Islet precursor cell (in vitro differentiated cells): Measurements from ENCODE around the gene ERICH6.

Experiments
- DNase-seq: peaks from one replicate; pipeline ENCODE4 v3.0.0-alpha.2; 2018

The ERICH6 gene

GRCh38 chr3:150736903-150737832 lies 33.4 kb upstream of the ERICH6 start:
- DNase-seq: peak; percentile 70

DNA sequence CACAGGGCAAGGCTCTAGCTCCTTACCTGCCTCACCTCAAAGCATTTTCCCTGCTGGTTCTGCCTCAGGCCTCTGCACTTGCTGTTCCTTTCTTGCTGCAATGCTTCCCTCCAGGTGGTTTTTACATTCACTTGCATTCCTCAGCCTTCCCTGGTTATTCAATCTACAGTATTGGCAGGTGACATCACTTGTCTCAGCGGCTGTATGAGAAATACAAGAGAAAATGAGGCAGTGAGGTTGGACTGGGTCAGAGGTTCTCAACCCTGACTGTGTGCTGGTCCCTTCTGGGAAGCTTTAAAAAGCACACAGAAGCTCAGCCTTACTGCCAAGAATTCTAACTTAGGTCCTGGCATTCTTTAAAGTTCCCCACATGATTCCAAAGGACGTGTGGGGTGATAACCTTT lies 32.6 kb upstream of the ERICH6 start:
- DNase-seq: peak; percentile 91

GRCh38 chr3:150734795-150735119 lies 31.0 kb upstream of the ERICH6 start:
- DNase-seq: no peak

GRCh38 chr3:150733936-150734794 lies 30.4 kb upstream of the ERICH6 start:
- DNase-seq: no peak

DNA sequence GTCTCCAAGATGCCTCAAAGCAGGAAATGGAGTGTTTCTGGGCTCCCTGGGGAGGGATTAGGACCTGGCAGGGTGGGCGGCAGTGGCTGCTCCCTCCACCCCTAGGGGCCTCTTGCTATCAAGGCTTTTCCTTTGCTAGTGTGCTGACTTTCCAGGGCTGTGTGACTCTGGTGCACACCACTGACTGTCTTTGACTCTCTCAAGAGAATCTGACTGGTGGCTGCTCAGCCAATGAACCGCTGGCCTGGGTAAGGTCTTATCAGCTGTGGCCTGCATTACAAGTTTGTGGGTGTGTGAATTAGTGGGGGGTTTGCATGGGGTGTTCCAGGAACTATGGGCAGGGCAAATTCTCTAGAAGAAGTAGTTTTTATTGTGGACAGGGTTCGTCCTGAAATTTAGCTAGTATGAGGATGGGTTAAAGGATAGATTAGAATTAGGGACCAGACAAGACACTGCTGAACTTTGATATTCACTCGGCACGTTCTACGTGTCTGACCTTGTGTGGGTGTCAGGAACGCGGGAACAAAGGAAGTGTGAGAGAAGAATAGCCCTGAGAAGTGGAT lies 29.7 kb upstream of the ERICH6 start:
- peak; percentile 66 for DNase-seq

- no peak for DNase-seq
Observed at GRCh38 chr3:150729682-150730360, 26.1 kb upstream of the ERICH6 start.

DNA sequence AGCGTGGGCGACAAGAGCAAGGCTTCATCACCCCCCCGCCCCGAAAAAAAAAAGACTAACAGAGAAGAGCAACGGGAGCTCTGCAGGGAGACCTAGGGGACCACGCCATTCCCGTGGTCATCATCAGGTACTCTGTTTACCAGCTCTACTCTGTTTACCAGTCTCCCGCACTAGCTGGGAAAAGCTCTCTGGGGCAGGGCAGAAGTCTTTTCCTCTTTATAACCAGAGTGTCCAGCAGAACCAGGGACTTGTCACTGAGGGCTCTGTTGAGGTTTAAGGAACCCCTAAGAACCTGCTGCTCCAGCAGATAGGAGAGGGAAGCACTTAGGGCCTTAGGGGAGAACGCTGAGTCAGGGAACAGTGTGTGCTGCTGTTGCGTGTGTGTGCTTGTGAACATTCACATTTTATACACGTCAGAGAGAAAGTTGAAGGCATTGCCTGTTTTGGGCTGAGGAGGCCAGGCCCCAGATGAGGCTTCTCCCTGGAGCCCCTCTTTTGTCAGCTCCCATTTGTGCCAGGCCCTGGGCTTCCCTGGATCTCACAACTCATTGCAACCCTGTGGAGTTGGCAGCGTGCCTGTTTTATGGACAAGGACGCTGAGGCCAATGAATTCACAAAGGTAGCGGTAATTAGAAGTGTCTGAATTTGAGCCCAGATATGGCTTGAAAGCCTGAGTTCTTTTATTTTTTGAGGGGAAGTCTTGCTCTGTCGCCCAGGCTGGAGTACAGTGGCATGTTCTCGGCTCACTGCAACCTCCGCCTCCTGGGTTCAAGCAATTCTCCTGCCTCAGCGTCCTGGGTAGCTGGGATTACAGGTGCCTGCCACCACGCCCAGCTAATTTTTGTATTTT lies 24.2 kb upstream of the ERICH6 start:
- DNase-seq: no peak

GRCh38 chr3:150725548-150725947 lies 21.8 kb upstream of the ERICH6 start:
- DNase-seq: no peak

- no peak for DNase-seq
Observed at GRCh38 chr3:150723946-150724345, 20.2 kb upstream of the ERICH6 start.

DNA sequence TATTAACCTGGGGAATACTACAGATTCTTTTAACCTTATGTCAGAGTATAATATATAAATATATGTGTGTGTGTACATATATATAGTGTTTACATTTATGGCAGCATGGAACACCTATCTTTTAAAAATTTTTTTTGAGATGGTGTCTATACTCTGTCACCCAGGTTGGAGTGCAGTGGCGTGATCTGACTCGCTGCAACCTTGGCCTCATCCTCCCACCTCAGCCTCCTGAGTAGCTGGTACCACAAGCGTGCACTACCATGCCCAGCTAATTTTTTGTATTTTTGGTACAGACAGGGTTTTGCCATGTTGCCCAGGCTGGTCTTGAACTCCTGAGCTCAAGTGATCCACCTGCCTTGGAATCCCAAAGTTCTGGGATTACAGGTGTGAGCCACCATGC lies 18.5 kb upstream of the ERICH6 start:
- DNase-seq: no peak

DNA sequence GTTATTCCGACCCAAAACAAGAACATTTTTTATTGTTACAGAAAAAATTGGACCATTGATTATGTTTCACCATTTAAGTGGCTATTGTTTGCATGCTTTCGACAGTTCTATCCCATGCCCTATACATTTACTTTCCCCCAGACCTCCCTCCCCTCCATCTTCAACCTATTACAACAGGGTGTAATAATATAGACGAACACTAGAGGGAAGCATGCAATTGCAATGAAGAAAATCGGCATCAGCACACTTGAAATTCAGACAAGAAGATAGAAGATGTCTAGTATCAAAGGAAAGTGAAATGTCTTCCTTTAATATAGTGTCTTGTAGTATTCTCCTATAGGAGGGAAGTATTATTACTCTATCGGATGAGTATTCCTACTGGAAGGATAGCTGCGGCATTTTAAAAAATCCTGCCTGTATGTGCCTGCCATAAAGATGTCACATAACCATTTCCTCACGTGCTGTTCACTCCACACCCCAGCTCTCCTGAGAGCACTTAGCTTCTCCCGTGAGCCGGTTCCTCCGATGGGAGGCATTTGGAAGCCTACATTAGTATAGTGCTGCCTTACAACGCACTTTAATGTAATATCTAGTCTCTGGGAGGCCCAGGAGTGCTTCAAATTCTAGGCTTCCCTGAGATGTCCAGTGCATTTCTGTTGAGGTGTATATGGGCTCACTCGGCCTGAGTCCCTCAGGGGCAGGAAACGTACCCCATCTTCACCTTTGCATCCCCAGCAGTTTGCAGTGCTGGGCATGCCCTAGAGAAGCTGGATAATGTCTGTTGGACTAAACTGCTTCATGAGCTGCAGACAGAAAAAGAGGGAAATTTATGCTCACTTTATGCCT lies 17.8 kb upstream of the ERICH6 start:
- no peak for DNase-seq

GRCh38 chr3:150720444-150720843 lies 16.7 kb upstream of the ERICH6 start:
- no peak for DNase-seq

DNA sequence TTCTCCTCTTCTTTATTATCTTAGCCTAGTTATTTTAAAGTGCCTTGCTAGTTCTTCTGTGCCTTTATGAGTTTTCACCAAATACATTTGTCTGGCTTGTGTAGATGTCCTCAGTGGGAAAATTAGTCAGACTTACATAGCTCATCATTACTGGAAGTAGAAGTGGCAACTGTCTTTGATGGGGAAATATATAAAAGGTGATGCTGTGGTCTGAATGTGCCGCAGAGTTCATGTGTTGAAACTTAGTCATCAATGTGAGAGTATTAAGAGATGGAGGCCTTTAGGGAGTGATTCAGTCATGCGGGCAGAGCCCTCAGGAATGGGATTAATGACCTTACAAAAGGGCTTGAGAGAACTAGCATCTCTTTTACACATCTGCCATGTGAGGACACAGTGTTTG lies 6.4 kb upstream of the ERICH6 start:
- no peak for DNase-seq

GRCh38 chr3:150703299-150703755 lies 393 bp downstream of the ERICH6 start:
- no peak for DNase-seq

DNA sequence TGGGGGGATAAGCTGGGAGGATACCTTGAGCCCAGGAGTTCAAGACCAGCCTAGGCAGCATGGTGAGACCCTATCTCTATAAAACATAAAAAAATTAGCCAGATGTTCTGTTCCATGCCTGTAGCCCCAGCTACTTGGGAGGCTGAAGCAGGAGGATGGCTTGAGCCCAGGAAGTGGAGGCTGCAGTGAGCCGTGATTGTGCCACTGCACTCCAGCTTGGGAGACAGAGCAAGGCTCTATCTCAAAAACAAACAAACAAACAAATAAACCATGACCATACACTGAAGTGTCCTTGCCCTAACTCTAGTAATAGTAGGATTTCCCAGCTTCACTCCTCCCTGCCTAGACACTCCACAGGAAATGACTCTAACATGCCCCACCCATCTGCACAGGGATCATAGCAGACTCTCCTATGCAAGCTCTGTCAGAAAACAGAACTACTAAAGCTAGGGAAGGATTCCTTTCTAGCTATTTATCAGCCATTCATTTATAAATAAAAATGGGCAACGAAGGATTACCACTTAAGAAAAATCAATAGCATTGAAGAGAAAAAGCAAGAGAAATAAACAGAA lies 4.6 kb downstream of the ERICH6 start:
- no peak for DNase-seq

DNA sequence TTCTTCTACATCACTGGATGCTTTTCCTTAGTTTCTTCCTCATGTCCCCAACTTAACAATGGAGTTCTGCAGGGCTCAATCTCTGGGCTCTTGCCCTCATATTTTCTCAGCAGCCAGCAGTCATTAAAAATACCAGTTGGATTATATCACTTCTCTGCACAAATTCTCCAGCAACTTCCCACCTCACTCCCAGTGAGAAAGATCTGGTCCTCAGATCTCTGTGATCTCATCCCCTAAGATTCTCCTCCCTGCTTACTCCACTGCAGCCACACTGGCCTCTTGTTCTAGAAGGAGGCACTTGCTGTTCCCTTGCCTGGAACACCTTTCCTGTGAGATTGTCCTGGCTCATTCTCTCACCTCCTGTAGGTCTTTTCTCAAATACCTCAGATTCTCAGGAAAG lies 6.1 kb downstream of the ERICH6 start:
- DNase-seq: no peak

DNA sequence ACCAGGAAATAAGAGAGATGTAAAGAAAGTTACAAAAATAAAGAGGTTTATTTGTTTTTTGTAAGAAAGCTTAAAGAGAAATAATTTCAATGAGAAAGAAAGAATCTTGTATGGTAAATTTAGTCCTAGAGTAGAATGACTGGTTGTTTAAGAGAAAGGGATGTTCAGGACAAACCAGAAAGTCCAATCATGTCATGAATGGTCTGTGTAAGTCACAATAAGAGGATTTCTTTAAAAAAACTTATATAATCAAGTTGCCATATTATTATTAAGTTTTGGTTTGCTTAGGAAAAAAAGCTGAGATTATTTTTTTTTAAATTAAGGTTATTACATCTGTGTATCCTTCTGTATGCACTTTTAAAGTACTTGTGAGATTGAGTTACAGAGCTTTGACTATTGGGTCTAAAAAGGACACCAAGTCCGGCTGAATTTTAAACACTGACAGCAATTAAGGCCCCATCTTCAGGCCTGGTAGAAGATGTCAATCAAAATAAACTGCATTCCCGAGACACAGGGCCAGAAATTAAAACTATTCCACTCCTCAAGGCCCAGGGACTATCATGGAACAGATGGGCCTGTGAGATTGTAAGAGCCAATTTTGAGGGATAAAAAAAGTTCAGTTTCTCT lies 12.2 kb downstream of the ERICH6 start:
- no peak for DNase-seq

GRCh38 chr3:150687613-150688012 lies 16.1 kb downstream of the ERICH6 start:
- DNase-seq: no peak

DNA sequence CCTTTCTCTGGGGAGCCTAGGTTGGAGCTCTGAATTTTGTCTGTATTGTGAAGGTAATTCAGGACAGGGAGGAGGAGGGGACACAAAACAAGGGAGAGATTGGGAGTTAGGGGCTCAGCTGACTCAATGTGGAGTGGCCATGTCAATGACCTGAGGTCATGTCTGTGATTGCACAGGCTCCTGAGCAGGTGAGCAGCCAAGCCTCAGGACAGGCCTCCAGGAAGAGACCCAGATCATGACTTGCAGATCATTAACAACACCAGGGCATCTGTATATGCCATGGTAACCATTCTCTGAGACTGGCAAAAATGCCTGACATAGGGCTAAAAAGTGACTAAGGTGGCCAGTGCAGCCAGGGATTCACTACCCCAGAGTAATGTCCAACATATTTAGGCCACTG lies 20.9 kb downstream of the ERICH6 start:
- DNase-seq: no peak

DNA sequence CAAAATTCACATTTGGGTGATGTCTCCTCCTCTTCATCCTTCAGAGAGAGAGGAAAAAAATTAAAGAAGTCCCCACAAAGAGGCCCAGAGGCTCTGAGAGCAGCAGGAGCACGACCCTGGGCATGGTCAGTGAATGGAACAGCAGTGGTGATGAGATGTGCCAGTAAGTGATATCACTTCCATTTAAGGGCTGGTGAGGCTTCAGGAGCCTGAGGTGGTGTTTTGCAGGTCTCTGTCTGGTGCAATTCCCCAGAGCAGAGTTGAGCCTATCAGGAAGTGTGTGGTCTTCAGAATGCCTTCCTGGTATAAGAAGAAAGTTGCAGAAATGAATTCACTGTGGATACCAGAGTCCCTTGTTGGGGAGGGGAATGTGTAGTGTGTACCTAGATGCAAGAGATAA lies 21.4 kb downstream of the ERICH6 start:
- DNase-seq: no peak
